Diencephalon (tissue), 1 donor: ENCODE results near the gene GPR173. TPM values are rescaled to one million over a fixed set of nuclear protein-coding genes. Genes with fewer than 3 reads are reported as not detected.

Experiments
- small RNA-seq: library from RNA; depleted of rRNA; stranded (forward); fragments of <200 nt; gene quantifications from one replicate; pipeline ENCODE3, GENCODE V24; 2014
- total RNA-seq: library from RNA; depleted of rRNA; stranded (reverse); fragments of >200 nt; gene quantifications from one replicate; pipeline ENCODE4 v1.2.3, GENCODE V29; 2014

The GPR173 gene
- 27.0 TPM for total RNA-seq

GRCh38 chrX:53048169-53049126 is at the start of gene GPR173:
GPR173 (plus strand) TSS chrX:53048789; CDS start chrX:53076622, 27,833 bp downstream.

GRCh38 chrX:53081925-53082772 is 33.6 kb downstream of the GPR173 start, which contains the start of gene TSPYL2:
TSPYL2 (plus strand) TSS chrX:53082367; CDS start chrX:53082499, 132 bp downstream.

GRCh38 chrX:53093748-53094581 is 45.4 kb downstream of the GPR173 start, which contains the start of gene KANTR:
KANTR (plus strand) TSS chrX:53094142; CDS start chrX:53124273, 30,131 bp downstream.

Small RNAs within 50 kb of the gene (small RNA-seq; reads per million reads assigned to genes)
- not detected for gene AL591212.2

Other genes with a start within 250 kb of the GPR173 start
- gene XAGE5, start 237.5 kb upstream of the GPR173 start, total RNA-seq = not detected
- gene XAGE3, start 180.7 kb upstream of the GPR173 start, total RNA-seq = not detected
- 24.0 TPM for gene FAM156B, start 151.5 kb upstream of the GPR173 start, total RNA-seq
- 15.7 TPM for gene FAM156A, start 90.3 kb upstream of the GPR173 start, total RNA-seq
- 28.4 TPM for gene TSPYL2, start 33.6 kb downstream of the GPR173 start, total RNA-seq
- gene KANTR, start 45.4 kb downstream of the GPR173 start, total RNA-seq = 34.4 TPM
- gene KDM5C, start 176.4 kb downstream of the GPR173 start, total RNA-seq = 74.5 TPM
- 11.1 TPM for gene IQSEC2, start 232.8 kb downstream of the GPR173 start, total RNA-seq